CD14-positive monocyte (primary cell): Measurements from ENCODE around the gene BCAR3. TPM values are rescaled to one million over a fixed set of nuclear protein-coding genes. Genes with fewer than 3 reads are reported as not detected.

Experiments used
- DNase-seq, 3 donors: peaks; one replicate each; pipeline ENCODE4 v3.0.0-alpha.2; 2011 to 2022
- H2AFZ ChIP-seq: 2 replicates; pipeline ENCODE4 v1.6.0; 2012; ENCODE audit warnings: mild to moderate bottlenecking, low read depth, low read length, inconsistent platforms; ENCODE audit not compliant: insufficient read depth, poor library complexity, severe bottlenecking
- H3K27ac ChIP-seq, 2 donors: 1 replicate in 1 of 2; 2 replicates in 1 of 2; pipeline ENCODE4 v1.5.1; 2012 to 2013; ENCODE audit warnings: low read length in 2 of 2, control low read depth in 1 of 2, inconsistent platforms in 1 of 2, low read depth in 1 of 2, mild to moderate bottlenecking in 1 of 2
- H3K27me3 ChIP-seq, 2 donors: one replicate each; pipeline versions ENCODE4 v1.6.0 to v1.6.1; 2011 to 2013; ENCODE audit warnings: low read length in 2 of 2; ENCODE audit not compliant: control insufficient read depth in 2 of 2, insufficient read depth in 2 of 2
- H3K36me3 ChIP-seq, 2 donors: replicated peaks in 1 of 2; 1 replicate in 1 of 2; 2 replicates in 1 of 2; pipeline versions ENCODE4 v1.5.1 to v1.6.1; 2012 to 2013; ENCODE audit warnings: low read length in 2 of 2, control low read depth in 1 of 2, inconsistent platforms in 1 of 2, mild to moderate bottlenecking in 1 of 2; ENCODE audit not compliant: insufficient read depth in 2 of 2, control insufficient read depth in 1 of 2
- H3K4me1 ChIP-seq, 2 donors: 1 replicate in 1 of 2; 2 replicates in 1 of 2; pipeline versions ENCODE4 v1.5.1 to v1.6.1; 2012 to 2013; ENCODE audit warnings: low read length in 2 of 2, control low read depth in 1 of 2, inconsistent platforms in 1 of 2, mild to moderate bottlenecking in 1 of 2, moderate library complexity in 1 of 2; ENCODE audit not compliant: insufficient read depth in 2 of 2, control insufficient read depth in 1 of 2
- H3K4me2 ChIP-seq: replicated peaks from 2 replicates; pipeline ENCODE3; 2012; ENCODE audit warnings: low read length, moderate library complexity, mild to moderate bottlenecking; ENCODE audit not compliant: poor library complexity, severe bottlenecking; ENCODE audit errors: extremely low read depth
- H3K4me3 ChIP-seq, 3 experiments: fragments of 200-600 bp in 1 of 3; sonication (generic) in 1 of 3; replicated peaks in 1 of 3; 1 replicate in 2 of 3; 2 replicates in 1 of 3; pipeline ENCODE4 v1.5.1; 2011 to 2013; ENCODE audit warnings: low read length in 3 of 3, mild to moderate bottlenecking in 3 of 3, control low read depth in 2 of 3, low read depth in 2 of 3, inconsistent platforms in 1 of 3, moderate library complexity in 1 of 3
- H3K79me2 ChIP-seq: 2 replicates; pipeline ENCODE4 v1.6.0; 2012; ENCODE audit warnings: mild to moderate bottlenecking, control low read depth, inconsistent platforms, low read length, moderate library complexity; ENCODE audit not compliant: insufficient read depth
- H3K9ac ChIP-seq: 2 replicates; pipeline ENCODE4 v1.6.0; 2017; ENCODE audit warnings: low read length, mild to moderate bottlenecking; ENCODE audit not compliant: insufficient read depth, poor library complexity, severe bottlenecking
- H3K9me3 ChIP-seq, 2 donors: replicated peaks in 1 of 2; 1 replicate in 1 of 2; 2 replicates in 1 of 2; pipeline versions ENCODE4 v1.5.1 to v1.6.1; 2012 to 2013; ENCODE audit warnings: low read length in 2 of 2, control low read depth in 1 of 2; ENCODE audit not compliant: control insufficient read depth in 1 of 2, insufficient read depth in 1 of 2
- H4K20me1 ChIP-seq: 2 replicates; pipeline ENCODE4 v1.6.0; 2012; ENCODE audit warnings: mild to moderate bottlenecking, low read length, control low read depth, moderate library complexity; ENCODE audit not compliant: insufficient read depth
- H3K27ac Mint-ChIP-seq, 7 donors: one replicate each; pipeline ENCODE4 v1.8.0; 2020; ENCODE audit warnings: mild to moderate bottlenecking in 7 of 7, mixed read lengths in 7 of 7, moderate library complexity in 6 of 7, inconsistent platforms in 2 of 7
- H3K27me3 Mint-ChIP-seq, 3 donors: one replicate each; pipeline ENCODE4 v1.8.0; 2021 to 2022; ENCODE audit warnings: low read depth in 3 of 3, mild to moderate bottlenecking in 3 of 3, mixed read lengths in 3 of 3, moderate library complexity in 3 of 3, inconsistent platforms in 1 of 3
- H3K36me3 Mint-ChIP-seq, 2 donors: one replicate each; pipeline ENCODE4 v1.8.0; 2020; ENCODE audit warnings: mixed read lengths in 2 of 2, inconsistent platforms in 1 of 2, mild to moderate bottlenecking in 1 of 2
- H3K4me1 Mint-ChIP-seq: one replicate; pipeline ENCODE4 v1.8.0; 2020; ENCODE audit warnings: mild to moderate bottlenecking, mixed read lengths
- H3K4me3 Mint-ChIP-seq, 2 donors: one replicate each; pipeline ENCODE4 v1.8.0; 2020; ENCODE audit warnings: mild to moderate bottlenecking in 2 of 2, mixed read lengths in 2 of 2, moderate library complexity in 1 of 2
- H3K9me3 Mint-ChIP-seq, 7 donors: one replicate each; pipeline ENCODE4 v1.8.0; 2020 to 2022; ENCODE audit warnings: mixed read lengths in 7 of 7, mild to moderate bottlenecking in 6 of 7, moderate library complexity in 6 of 7, inconsistent platforms in 2 of 7
- CTCF ChIP-seq: fragments of 200-600 bp; IDR thresholded peaks from one replicate; pipeline ENCODE4 v1.8.0; 2022; ENCODE audit warnings: antibody characterized with exemption, mild to moderate bottlenecking
- WGBS: methylation state at CpG from one replicate; pipeline ENCODE4 v1.1.5; 2013; ENCODE audit warnings: missing lambda C conversion rate; ENCODE audit not compliant: insufficient coverage; 5-methylcytosine and 5-hydroxymethylcytosine counted together
- intact Hi-C, 2 donors: fragments of 100-400 bp; cut with micrococcal nuclease; formaldehyde crosslinking; loops; one replicate each; pipeline versions ENCODE4 v1.15.0 to v1.15.1; 2023
- polyA plus RNA-seq, 3 donors: library from polyadenylated mRNA; depleted of rRNA in 1 of 3; unstranded in 2 of 3; stranded (reverse) in 1 of 3; fragments of 300-500 nt in 2 of 3; fragments of >200 nt in 1 of 3; fragmentation: Illumina TruSeq in 2 of 3; gene quantifications; 1 replicate in 2 of 3; 2 replicates in 1 of 3; pipeline ENCODE4 v1.2.3, GENCODE V29; 2012 to 2021

The BCAR3 gene
- polyA plus RNA-seq, 3 donors = 0.05 to 0.41 TPM; not detected in 1

DNA sequence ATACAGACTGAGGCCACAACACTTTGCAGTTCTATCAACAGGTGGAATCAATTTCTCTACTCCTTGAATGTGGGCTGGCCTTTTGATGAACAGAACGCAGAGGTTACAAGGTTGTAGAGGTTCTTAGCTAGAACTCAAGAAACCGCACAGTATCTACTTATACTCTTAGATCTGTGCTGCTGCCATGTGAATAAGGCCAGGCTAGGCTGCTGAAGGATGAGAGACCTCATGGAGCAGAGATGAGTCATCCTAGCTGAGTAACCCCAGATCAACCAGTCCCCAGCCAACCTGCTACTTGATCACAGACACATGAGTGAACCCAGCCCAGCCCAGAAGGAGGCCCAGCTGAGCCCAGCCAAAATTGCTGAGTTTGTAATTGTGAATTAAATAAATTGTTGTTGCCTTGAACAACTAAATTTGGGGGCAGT lies 35.3 kb upstream of the BCAR3 start:
- Histone ChIP-seq H3K27ac (no peak overlapping the region), H3K27me3 (no peaks in the 10 kb centered on the region), H3K4me2 (no peak overlapping the region), H3K4me3 (no peak overlapping the region), H3K79me2 (no peaks in the 10 kb centered on the region), H3K9me3 (no peaks in the 10 kb centered on the region), H3K9ac (no peak overlapping the region), H3K36me3 (no peaks in the 10 kb centered on the region), H2AFZ (no peak overlapping the region), H3K4me1 (no peaks in the 10 kb centered on the region), H4K20me1 (no peaks in the 10 kb centered on the region)
- intact Hi-C loops = no loop called here
- Mint-ChIP-seq H3K4me3 (no peak overlapping the region), H3K9me3 (peaks cover 3 to 9% (median 5%) of the 10 kb centered on the region in 7 donors), H3K4me1 (peaks cover 3% of the 10 kb centered on the region), H3K36me3 (peaks cover 0 to 2% of the 10 kb centered on the region in 2 donors), H3K27ac (no peak overlapping the region), H3K27me3 (peaks cover 4 to 5% (median 4%) of the 10 kb centered on the region in 3 donors)
- DNase-seq = peak in 2 of 3 donors; percentile 5 to 41
- no peak for TF ChIP-seq CTCF
- WGBS = no CpG with 5 or more reads among the region's 2 CpGs

GRCh38 chr1:93716163-93716562 lies 34.5 kb upstream of the BCAR3 start:
- Histone ChIP-seq H3K4me3 (no peak overlapping the region), H3K4me2 (no peak overlapping the region), H3K79me2 (no peaks in the 10 kb centered on the region), H3K9me3 (no peaks in the 10 kb centered on the region), H3K27me3 (peaks cover 0 to 2% of the 10 kb centered on the region in 2 donors), H2AFZ (no peak overlapping the region), H3K4me1 (no peaks in the 10 kb centered on the region), H3K27ac (no peak overlapping the region), H3K9ac (no peak overlapping the region), H4K20me1 (no peaks in the 10 kb centered on the region), H3K36me3 (no peaks in the 10 kb centered on the region)
- peaks cover 3 to 9% (median 5%) of the 10 kb centered on the region in 7 donors for H3K9me3 Mint-ChIP-seq
- H3K4me1 Mint-ChIP-seq = peaks cover 3% of the 10 kb centered on the region
- no peak overlapping the region for H3K27ac Mint-ChIP-seq
- intact Hi-C loops = no loop called here
- no peak for DNase-seq
- no peak overlapping the region for H3K4me3 Mint-ChIP-seq
- WGBS = no CpG with 5 or more reads among the region's 1 CpG
- peaks cover 0 to 2% of the 10 kb centered on the region in 2 donors for H3K36me3 Mint-ChIP-seq
- H3K27me3 Mint-ChIP-seq = peaks cover 4 to 8% (median 6%) of the 10 kb centered on the region in 3 donors
- TF ChIP-seq CTCF = no peak
